OCI-LY7 (cell line): ENCODE measurements around the gene RNPEPL1. TPM values are rescaled to one million over a fixed set of nuclear protein-coding genes. Genes with fewer than 3 reads are reported as not detected.
A peak's percentile ranks its signal among the peaks of the same experiment; 100 is the strongest.

Experiments used
- BruUV-seq: library from RNA; stranded (reverse); fragments of 400-500 nt; replicated peaks from 2 replicates; lab custom pipeline; 2021; lab: Mats Ljungman, UMichigan
- CTCF ChIA-PET: fragments of 300-600 bp; sonication (Branson Sonifier 250); formaldehyde crosslinking; loops from one replicate; lab custom pipeline; 2022; ENCODE audit warnings: antibody characterized with exemption; ENCODE audit not compliant: unreplicated experiment; lab: Charles Lee
- POLR2A ChIA-PET: fragments of 300-600 bp; sonication (Branson Sonifier 250); formaldehyde crosslinking; loops from one replicate; lab custom pipeline; 2022; ENCODE audit warnings: antibody characterized with exemption; lab: Charles Lee
- DNase-seq: peaks from one replicate; pipeline ENCODE4 v3.0.0-alpha.2; 2015; ENCODE audit warnings: low spot score
- H2AFZ ChIP-seq: fragments of 200-600 bp; sonication (generic), shearing (Covaris generic); 2 replicates; pipeline ENCODE4 v1.6.1; 2014; ENCODE audit warnings: mild to moderate bottlenecking, antibody characterized with exemption, low read length, moderate library complexity
- H3K27ac ChIP-seq: fragments of 200-600 bp; sonication (generic); 2 replicates; pipeline ENCODE4 v1.5.1; 2014; ENCODE audit warnings: mixed run types, low read depth, mild to moderate bottlenecking, moderate library complexity, low read length, inconsistent platforms; ENCODE audit not compliant: poor library complexity, severe bottlenecking
- H3K36me3 ChIP-seq: fragments of 200-600 bp; sonication (generic); 2 replicates; pipeline ENCODE4 v1.6.1; 2014; ENCODE audit warnings: mild to moderate bottlenecking, antibody characterized with exemption, low read length, moderate library complexity, mixed read lengths; ENCODE audit not compliant: insufficient read depth
- H3K4me1 ChIP-seq: fragments of 200-600 bp; sonication (generic); 2 replicates; pipeline ENCODE4 v1.5.1; 2014; ENCODE audit warnings: mild to moderate bottlenecking, low read length; ENCODE audit not compliant: insufficient read depth, poor library complexity, severe bottlenecking
- H3K4me2 ChIP-seq: fragments of 200-600 bp; sonication (generic); 2 replicates; pipeline ENCODE4 v1.6.1; 2014; ENCODE audit warnings: mild to moderate bottlenecking, low read length
- H3K4me3 ChIP-seq: fragments of 200-600 bp; sonication (generic); 2 replicates; pipeline ENCODE4 v1.5.1; 2014; ENCODE audit warnings: mild to moderate bottlenecking, low read depth, low read length; ENCODE audit not compliant: poor library complexity, severe bottlenecking
- H3K79me2 ChIP-seq: fragments of 200-600 bp; sonication (generic); 2 replicates; pipeline ENCODE4 v1.6.1; 2016; ENCODE audit warnings: low read depth, mild to moderate bottlenecking, low read length, moderate library complexity, mixed read lengths; ENCODE audit not compliant: insufficient read depth
- H3K9me2 ChIP-seq: fragments of 200-600 bp; sonication (generic); 2 replicates; pipeline ENCODE4 v1.6.1; 2016; ENCODE audit warnings: mild to moderate bottlenecking, low read length, mixed read lengths; ENCODE audit not compliant: insufficient read depth
- H3K9me3 ChIP-seq: fragments of 200-600 bp; sonication (generic); 2 replicates; pipeline ENCODE4 v1.6.1; 2014; ENCODE audit warnings: mild to moderate bottlenecking, mixed run types, low read length, mixed read lengths
- H4K20me1 ChIP-seq: fragments of 200-600 bp; sonication (generic); 2 replicates; pipeline ENCODE4 v1.6.1; 2014; ENCODE audit warnings: mild to moderate bottlenecking, antibody characterized with exemption, low read length, moderate library complexity, mixed read lengths; ENCODE audit not compliant: insufficient read depth
- EZH2phosphoT487 ChIP-seq: fragments of 200-600 bp; sonication (generic); IDR thresholded peaks from 2 replicates; pipeline ENCODE4 v1.6.1; 2018; ENCODE audit warnings: low read depth, borderline replicate concordance, mild to moderate bottlenecking, mixed run types, antibody characterized with exemption, low read length, moderate library complexity, mixed read lengths
- intact Hi-C: fragments of 100-400 bp; cut with micrococcal nuclease; formaldehyde crosslinking; loops from one replicate; pipeline ENCODE4 v1.10.0; 2022; ENCODE audit not compliant: unreplicated experiment
- total RNA-seq, 2 experiments: library from RNA; depleted of rRNA in 1 of 2; stranded (reverse); fragments of >200 nt in 1 of 2; shearing (Covaris generic) in 1 of 2; gene quantifications; 2 replicates each; pipeline ENCODE4 v1.2.3, GENCODE V29; 2014 to 2022
- TF ChIP-seq, protein P1 (sequence below): fragments of 200-600 bp; sonication (generic); conservative IDR thresholded peaks from 2 replicates; pipeline ENCODE4 v1.5.1; 2014; ENCODE audit warnings: mild to moderate bottlenecking, antibody characterized with exemption, low read length, moderate library complexity, mixed read lengths

Gene RNPEPL1
- total RNA-seq, 2 experiments from 2014 or later: 41.9 to 51.8 TPM

DNA sequence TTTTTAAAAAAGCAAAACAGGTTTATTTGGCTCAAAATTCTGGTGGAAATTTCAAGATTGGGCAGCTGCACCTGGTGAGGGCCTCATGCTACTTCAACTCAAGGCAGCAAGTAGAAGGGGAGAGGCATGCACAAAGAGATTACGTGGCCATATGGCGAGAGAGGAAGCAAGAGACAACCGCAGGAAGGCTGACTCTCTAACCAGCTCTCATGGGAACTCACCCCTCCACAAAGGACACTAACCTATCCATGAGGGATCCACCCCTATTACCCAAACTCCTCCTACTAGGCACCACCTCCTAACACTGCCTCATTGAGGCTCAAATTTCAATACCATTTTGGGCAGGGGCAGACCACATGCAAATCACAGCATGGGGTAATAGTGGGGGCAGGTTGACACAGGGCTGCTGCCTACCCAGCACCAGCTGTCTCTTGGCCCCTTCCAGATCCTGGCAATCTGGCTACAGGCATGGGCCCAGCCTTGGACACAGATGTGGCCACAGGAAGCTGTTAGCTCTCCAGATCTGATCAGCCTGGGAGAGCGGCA lies 16.3 kb downstream of the RNPEPL1 start:
- peak overlapping the region; percentile 82 for H3K4me2 ChIP-seq
- peaks cover 11% of the 10 kb centered on the region; the same call in 1 of the 2 replicates for H4K20me1 ChIP-seq
- H3K4me3 ChIP-seq: peak overlapping the region; percentile 96
- TF ChIP-seq, protein P1, sequence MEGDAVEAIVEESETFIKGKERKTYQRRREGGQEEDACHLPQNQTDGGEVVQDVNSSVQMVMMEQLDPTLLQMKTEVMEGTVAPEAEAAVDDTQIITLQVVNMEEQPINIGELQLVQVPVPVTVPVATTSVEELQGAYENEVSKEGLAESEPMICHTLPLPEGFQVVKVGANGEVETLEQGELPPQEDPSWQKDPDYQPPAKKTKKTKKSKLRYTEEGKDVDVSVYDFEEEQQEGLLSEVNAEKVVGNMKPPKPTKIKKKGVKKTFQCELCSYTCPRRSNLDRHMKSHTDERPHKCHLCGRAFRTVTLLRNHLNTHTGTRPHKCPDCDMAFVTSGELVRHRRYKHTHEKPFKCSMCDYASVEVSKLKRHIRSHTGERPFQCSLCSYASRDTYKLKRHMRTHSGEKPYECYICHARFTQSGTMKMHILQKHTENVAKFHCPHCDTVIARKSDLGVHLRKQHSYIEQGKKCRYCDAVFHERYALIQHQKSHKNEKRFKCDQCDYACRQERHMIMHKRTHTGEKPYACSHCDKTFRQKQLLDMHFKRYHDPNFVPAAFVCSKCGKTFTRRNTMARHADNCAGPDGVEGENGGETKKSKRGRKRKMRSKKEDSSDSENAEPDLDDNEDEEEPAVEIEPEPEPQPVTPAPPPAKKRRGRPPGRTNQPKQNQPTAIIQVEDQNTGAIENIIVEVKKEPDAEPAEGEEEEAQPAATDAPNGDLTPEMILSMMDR: no peak
- DNase-seq: peak; percentile 97
- ChIA-PET POLR2A (interaction anchor here (0.6 to 4.4 kb wide), 4 partner anchors 18 to 87 kb away, joined by 4 to 59 read pairs (median 20); no protein-coding TSS in a partner anchor), CTCF (interaction anchor here (0.6 to 1.2 kb wide), 3 partner anchors 9 to 18 kb away, joined by 3 to 7 read pairs (median 5); partner anchors contain the start of gene RNPEPL1)
- no peaks in the 10 kb centered on the region for H3K9me2 ChIP-seq
- H3K27ac ChIP-seq: peak overlapping the region; percentile 98
- no peaks in the 10 kb centered on the region for H3K9me3 ChIP-seq
- BruUV-seq: no TSS peak
- H3K79me2 ChIP-seq: peaks cover 69% of the 10 kb centered on the region
- no peak overlapping the region for H2AFZ ChIP-seq
- peaks cover 69% of the 10 kb centered on the region for H3K4me1 ChIP-seq
- peaks cover 40% of the 10 kb centered on the region for H3K36me3 ChIP-seq
- intact Hi-C loops: loop anchor here (1.0 to 10.0 kb wide), 5 partner anchors 18 to 1182 kb away; partner anchors contain the start of genes DUSP28, HDAC4, HDLBP and SEPTIN2

GRCh38 chr2:240585101-240585500 lies 16.8 kb downstream of the RNPEPL1 start:
- DNase-seq: peak; percentile 97
- Histone ChIP-seq H4K20me1 (peaks cover 10% of the 10 kb centered on the region; the same call in 1 of the 2 replicates), H2AFZ (no peak overlapping the region), H3K4me2 (peak overlapping the region; percentile 82), H3K27ac (peak overlapping the region; percentile 98), H3K4me1 (peaks cover 64% of the 10 kb centered on the region), H3K36me3 (peaks cover 41% of the 10 kb centered on the region), H3K79me2 (peaks cover 64% of the 10 kb centered on the region), H3K9me2 (no peaks in the 10 kb centered on the region), H3K4me3 (peak overlapping the region; percentile 96), H3K9me3 (no peaks in the 10 kb centered on the region)
- intact Hi-C loops: loop anchor here (1.0 to 10.0 kb wide), 4 partner anchors 19 to 1183 kb away; partner anchors contain the start of genes HDAC4, HDLBP and SEPTIN2
- ChIA-PET CTCF (interaction anchor here (0.6 to 1.2 kb wide), 3 partner anchors 9 to 19 kb away, joined by 3 to 7 read pairs (median 5); partner anchors contain the start of gene RNPEPL1), POLR2A (interaction anchor here (0.6 to 4.4 kb wide), 7 partner anchors 9 to 948 kb away, joined by 3 to 59 read pairs (median 4); no protein-coding TSS in a partner anchor)
- TF ChIP-seq EZH2phosphoT487: no peak
- TF ChIP-seq, protein P1: no peak
- no TSS peak for BruUV-seq
